Activated B cell treated with CpG ODN at 0.5 μM for 24 hours (primary cell): Measurements from ENCODE around the gene TBL1X. TPM values are rescaled to one million over a fixed set of nuclear protein-coding genes. Genes with fewer than 3 reads are reported as not detected.

Experiments
- ATAC-seq: fragments of 200-7000 bp; cut with Tn5 transposase; one replicate; pipeline ENCODE4 v1.10.0; 2021; ENCODE audit warnings: low read depth, mild to moderate bottlenecking, moderate library complexity
- CTCF ChIA-PET: fragments of 350-600 bp; sonication (Branson Sonifier 250); formaldehyde crosslinking; loops from one replicate; lab custom pipeline; 2021; ENCODE audit warnings: antibody characterized with exemption; lab: Charles Lee
- POLR2A ChIA-PET: fragments of 350-600 bp; sonication (Branson Sonifier 250); formaldehyde crosslinking; loops from one replicate; lab custom pipeline; 2021; ENCODE audit warnings: antibody characterized with exemption; lab: Charles Lee
- DNase-seq: peaks from one replicate; pipeline ENCODE4 v3.0.0; 2022
- H3K27ac Mint-ChIP-seq: one replicate; pipeline ENCODE4 v1.8.0; 2020; ENCODE audit warnings: mixed read lengths
- H3K27me3 Mint-ChIP-seq: one replicate; pipeline ENCODE4 v1.8.0; 2021; ENCODE audit warnings: mixed read lengths
- H3K36me3 Mint-ChIP-seq: one replicate; pipeline ENCODE4 v1.8.0; 2021; ENCODE audit warnings: low read depth, mixed read lengths
- H3K4me1 Mint-ChIP-seq: one replicate; pipeline ENCODE4 v1.8.0; 2021; ENCODE audit warnings: mixed read lengths
- H3K4me3 Mint-ChIP-seq: one replicate; pipeline ENCODE4 v1.8.0; 2020; ENCODE audit warnings: mild to moderate bottlenecking, mixed read lengths
- H3K9me3 Mint-ChIP-seq: one replicate; pipeline ENCODE4 v1.8.0; 2020; ENCODE audit warnings: mixed read lengths
- intact Hi-C: fragments of 100-400 bp; cut with micrococcal nuclease; formaldehyde crosslinking; loops from one replicate; pipeline ENCODE4 v1.15.1; 2024
- total RNA-seq: library from RNA; stranded (reverse); gene quantifications from 2 replicates; pipeline ENCODE4 v1.2.3, GENCODE V29; 2022
- TF ChIP-seq, protein P1 (sequence below): fragments of 200-600 bp; IDR thresholded peaks from one replicate; pipeline ENCODE4 v1.8.0; 2022; ENCODE audit warnings: antibody characterized with exemption, mild to moderate bottlenecking

Gene TBL1X
- total RNA-seq, 1 donor from 2014 or later: 38.5 TPM

DNA sequence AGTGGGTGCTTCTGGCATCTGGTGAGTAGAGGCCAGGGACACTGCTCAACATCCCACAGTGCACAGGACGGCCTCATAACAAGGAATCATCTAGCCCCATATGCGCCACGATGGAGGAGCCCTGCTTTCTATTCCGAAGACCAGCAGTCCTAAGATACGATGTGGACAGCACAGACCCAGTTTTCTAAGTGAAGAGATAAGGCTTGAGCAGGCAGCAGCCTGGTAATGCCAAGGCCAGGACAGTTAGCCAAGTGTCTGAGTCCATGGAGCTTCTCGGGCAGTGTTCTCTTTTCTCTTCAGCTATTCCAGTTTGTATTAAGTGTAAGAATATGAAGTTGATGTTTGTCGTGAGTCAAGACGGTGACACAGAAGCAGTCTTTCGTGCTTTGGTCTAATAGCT lies 112.7 kb downstream of the TBL1X start:
- H3K9me3 Mint-ChIP-seq: no peaks in the 10 kb centered on the region
- ATAC-seq (no peak), DNase-seq (no peak)
- TF ChIP-seq, protein P1, sequence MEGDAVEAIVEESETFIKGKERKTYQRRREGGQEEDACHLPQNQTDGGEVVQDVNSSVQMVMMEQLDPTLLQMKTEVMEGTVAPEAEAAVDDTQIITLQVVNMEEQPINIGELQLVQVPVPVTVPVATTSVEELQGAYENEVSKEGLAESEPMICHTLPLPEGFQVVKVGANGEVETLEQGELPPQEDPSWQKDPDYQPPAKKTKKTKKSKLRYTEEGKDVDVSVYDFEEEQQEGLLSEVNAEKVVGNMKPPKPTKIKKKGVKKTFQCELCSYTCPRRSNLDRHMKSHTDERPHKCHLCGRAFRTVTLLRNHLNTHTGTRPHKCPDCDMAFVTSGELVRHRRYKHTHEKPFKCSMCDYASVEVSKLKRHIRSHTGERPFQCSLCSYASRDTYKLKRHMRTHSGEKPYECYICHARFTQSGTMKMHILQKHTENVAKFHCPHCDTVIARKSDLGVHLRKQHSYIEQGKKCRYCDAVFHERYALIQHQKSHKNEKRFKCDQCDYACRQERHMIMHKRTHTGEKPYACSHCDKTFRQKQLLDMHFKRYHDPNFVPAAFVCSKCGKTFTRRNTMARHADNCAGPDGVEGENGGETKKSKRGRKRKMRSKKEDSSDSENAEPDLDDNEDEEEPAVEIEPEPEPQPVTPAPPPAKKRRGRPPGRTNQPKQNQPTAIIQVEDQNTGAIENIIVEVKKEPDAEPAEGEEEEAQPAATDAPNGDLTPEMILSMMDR: no peak
- no peaks in the 10 kb centered on the region for H3K27me3 Mint-ChIP-seq
- ChIA-PET CTCF (no interaction called here), POLR2A (no interaction called here)
- H3K27ac Mint-ChIP-seq: no peak overlapping the region
- no peak overlapping the region for H3K4me3 Mint-ChIP-seq
- peaks cover 12% of the 10 kb centered on the region for H3K36me3 Mint-ChIP-seq
- H3K4me1 Mint-ChIP-seq: peaks cover 22% of the 10 kb centered on the region
- intact Hi-C loops: no loop called here

DNA sequence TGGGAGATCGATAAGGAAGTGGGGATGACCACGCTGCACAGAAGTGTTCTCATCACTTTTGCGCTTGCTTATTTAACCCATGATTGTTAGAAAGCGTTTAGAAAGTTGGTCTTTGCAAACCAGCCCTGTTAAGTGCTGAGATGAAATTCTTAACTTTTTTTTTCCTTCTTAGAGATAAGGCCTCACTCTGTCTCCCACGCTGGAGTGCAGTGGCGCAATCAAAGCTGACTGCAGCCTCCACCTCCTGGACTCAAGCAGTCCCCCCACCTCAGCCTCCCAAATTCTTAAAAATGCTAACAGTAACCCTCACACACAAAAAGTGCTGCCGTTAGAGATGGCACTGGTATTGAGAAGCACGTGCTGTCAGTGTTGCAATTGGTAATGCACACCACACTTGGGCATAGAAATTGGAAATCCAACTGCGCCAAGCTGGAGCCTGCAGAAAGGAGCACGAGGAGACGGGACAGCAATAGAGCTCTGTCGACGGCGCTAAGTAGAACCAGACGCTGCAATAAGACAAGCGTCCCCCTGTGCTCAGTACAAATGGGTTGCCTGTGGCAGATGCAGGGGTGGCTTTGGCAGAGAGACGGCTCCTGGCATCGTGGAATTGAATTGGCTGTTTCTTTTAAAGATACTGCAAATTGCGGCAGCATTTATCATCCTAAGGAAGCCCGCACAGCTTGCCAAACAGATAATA lies 113.4 kb downstream of the TBL1X start:
- intact Hi-C loops: no loop called here
- H3K4me1 Mint-ChIP-seq: peaks cover 23% of the 10 kb centered on the region
- DNase-seq: no peak
- no peaks in the 10 kb centered on the region for H3K27me3 Mint-ChIP-seq
- peaks cover 12% of the 10 kb centered on the region for H3K36me3 Mint-ChIP-seq
- H3K9me3 Mint-ChIP-seq: no peaks in the 10 kb centered on the region
- H3K27ac Mint-ChIP-seq: no peak overlapping the region
- TF ChIP-seq, protein P1: no peak
- no peak for ATAC-seq
- CTCF ChIA-PET: no interaction called here
- POLR2A ChIA-PET: no interaction called here
- no peak overlapping the region for H3K4me3 Mint-ChIP-seq

DNA sequence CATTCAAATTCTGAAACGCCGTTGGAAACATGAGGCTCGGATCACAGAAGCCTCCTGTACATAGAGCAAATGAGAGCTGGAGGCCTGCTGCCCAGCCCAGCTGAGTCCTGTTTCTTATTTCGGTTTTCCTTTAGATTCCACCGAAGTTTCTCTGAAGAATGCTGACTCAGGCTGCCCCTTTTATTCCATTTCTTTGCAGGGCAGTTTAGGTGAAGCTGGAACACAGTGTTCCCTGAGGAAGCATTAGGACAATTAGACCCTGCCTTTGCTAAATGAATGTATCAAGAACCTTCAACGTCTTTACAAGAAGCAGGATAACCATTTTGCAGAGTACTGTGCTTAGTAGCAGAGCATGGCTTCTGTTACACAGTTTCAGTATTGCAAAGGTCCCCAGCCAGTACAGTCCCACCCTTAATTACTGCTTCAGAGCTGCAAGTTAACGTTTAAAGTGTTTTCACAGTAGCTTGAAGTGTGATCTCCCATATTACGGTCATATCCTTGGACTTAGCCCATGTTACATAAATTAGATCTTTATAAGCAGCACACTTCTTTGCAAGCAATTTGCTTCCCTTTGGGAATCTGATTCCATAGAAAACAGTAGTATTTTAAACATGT lies 117.0 kb downstream of the TBL1X start:
- Mint-ChIP-seq H3K4me1 (peaks cover 33% of the 10 kb centered on the region), H3K9me3 (no peaks in the 10 kb centered on the region), H3K27me3 (no peaks in the 10 kb centered on the region), H3K4me3 (no peak overlapping the region), H3K27ac (no peak overlapping the region), H3K36me3 (peaks cover 7% of the 10 kb centered on the region)
- TF ChIP-seq, protein P1: no peak
- DNase-seq (no peak), ATAC-seq (no peak)
- CTCF ChIA-PET: no interaction called here
- POLR2A ChIA-PET: no interaction called here
- intact Hi-C loops: no loop called here

DNA sequence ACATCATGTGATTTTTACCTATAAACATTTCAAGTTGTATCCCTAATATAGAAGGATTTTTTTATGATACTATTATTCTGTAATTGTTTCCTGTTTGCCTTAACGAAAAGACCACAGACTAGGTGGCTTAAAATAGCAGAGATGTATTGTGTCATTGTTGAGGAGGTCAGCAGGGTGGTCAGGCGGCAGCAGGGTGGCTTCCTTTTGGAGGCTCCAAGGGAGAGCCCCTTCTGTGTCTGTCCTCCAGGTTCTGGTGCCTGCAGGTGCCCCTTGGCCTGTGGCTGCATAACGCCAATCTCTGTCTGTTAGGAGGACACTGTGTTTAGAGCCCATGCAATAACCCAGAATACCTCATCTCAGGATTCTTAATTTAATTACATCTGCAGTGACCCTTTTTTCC lies 118.1 kb downstream of the TBL1X start:
- H3K36me3 Mint-ChIP-seq: peaks cover 4% of the 10 kb centered on the region
- peaks cover 44% of the 10 kb centered on the region for H3K4me1 Mint-ChIP-seq
- no peak overlapping the region for H3K4me3 Mint-ChIP-seq
- no peaks in the 10 kb centered on the region for H3K27me3 Mint-ChIP-seq
- CTCF ChIA-PET: no interaction called here
- H3K27ac Mint-ChIP-seq: no peak overlapping the region
- no peaks in the 10 kb centered on the region for H3K9me3 Mint-ChIP-seq
- POLR2A ChIA-PET: no interaction called here
- TF ChIP-seq, protein P1: no peak
- DNase-seq: no peak
- ATAC-seq: no peak
- intact Hi-C loops: no loop called here

DNA sequence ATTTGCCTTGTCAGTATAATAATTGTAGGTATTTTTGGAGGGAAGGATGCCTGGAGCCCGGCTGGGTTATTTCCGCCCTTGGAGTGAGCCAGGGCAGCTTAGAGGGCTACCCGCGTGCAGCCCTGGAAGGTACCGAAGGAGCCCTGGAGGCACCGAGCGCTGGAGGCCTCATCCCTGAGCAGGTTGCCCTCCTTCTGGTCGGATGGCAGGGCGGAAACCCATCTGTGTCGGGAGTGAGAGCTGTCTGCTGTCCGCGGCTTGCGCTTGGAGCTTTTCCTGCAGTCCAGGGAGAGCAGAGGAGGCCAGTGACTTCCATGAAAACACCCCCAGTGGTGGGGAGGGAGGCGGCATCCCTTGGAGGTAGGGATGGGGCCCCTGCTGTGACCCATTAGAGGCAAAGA lies 122.1 kb downstream of the TBL1X start:
- H3K4me3 Mint-ChIP-seq: no peak overlapping the region
- DNase-seq: no peak
- H3K9me3 Mint-ChIP-seq: peaks cover under 1% of the 10 kb centered on the region
- ChIA-PET CTCF (no interaction called here), POLR2A (no interaction called here)
- intact Hi-C loops: no loop called here
- peaks cover 46% of the 10 kb centered on the region for H3K4me1 Mint-ChIP-seq
- no peaks in the 10 kb centered on the region for H3K27me3 Mint-ChIP-seq
- peaks cover 6% of the 10 kb centered on the region for H3K36me3 Mint-ChIP-seq
- H3K27ac Mint-ChIP-seq: no peak overlapping the region
- TF ChIP-seq, protein P1: no peak
- no peak for ATAC-seq
